ENCODE data around the gene AGFG2. TPM values are rescaled to one million over a fixed set of nuclear protein-coding genes. Genes with fewer than 3 reads are reported as not detected.

The AGFG2 gene
- total and polyA plus RNA-seq, 2 of the 13 experiments (the other 11 are each of a cell fraction or from before 2014, with no cell fraction given): 125 to 132 TPM

DNA sequence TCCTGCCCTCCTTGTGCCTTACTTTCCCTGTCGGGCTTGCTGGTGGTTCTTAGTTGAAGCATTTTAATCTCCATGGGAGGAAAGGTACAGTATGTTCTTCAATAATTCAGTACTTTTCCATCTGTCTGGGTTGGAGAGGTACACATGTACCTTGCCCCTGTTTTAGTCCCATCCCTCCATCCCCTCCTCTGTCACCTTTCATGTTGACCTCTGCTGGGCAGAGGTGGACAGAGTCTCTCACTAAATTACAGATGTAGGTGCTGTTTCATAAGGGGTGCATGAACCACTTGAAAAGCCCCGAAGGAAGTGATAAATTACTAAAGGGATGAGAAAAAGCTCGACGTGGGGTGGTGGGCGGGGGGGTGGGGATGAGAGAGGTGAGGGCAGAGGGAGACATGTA lies 5.4 kb downstream of the AGFG2 start (continued):
- TF ChIP-seq, protein P1, sequence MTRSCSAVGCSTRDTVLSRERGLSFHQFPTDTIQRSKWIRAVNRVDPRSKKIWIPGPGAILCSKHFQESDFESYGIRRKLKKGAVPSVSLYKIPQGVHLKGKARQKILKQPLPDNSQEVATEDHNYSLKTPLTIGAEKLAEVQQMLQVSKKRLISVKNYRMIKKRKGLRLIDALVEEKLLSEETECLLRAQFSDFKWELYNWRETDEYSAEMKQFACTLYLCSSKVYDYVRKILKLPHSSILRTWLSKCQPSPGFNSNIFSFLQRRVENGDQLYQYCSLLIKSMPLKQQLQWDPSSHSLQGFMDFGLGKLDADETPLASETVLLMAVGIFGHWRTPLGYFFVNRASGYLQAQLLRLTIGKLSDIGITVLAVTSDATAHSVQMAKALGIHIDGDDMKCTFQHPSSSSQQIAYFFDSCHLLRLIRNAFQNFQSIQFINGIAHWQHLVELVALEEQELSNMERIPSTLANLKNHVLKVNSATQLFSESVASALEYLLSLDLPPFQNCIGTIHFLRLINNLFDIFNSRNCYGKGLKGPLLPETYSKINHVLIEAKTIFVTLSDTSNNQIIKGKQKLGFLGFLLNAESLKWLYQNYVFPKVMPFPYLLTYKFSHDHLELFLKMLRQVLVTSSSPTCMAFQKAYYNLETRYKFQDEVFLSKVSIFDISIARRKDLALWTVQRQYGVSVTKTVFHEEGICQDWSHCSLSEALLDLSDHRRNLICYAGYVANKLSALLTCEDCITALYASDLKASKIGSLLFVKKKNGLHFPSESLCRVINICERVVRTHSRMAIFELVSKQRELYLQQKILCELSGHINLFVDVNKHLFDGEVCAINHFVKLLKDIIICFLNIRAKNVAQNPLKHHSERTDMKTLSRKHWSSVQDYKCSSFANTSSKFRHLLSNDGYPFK (CRISPR knock-in tag; IDR thresholded peaks at IDR 0.05; ENCODE audit: borderline replicate concordance): no peak
- TF ChIP-seq RAD51 (IDR thresholded peaks at IDR 0.05; ENCODE audit: borderline replicate concordance) (no peak), ETV6 (CRISPR knock-in tag; conservative IDR thresholded peaks at IDR 0.05) (no peak), ZNF362 (CRISPR knock-in tag; IDR thresholded peaks at IDR 0.05; ENCODE audit: borderline replicate concordance) (no peak), XRCC5 (optimal IDR thresholded peaks at IDR 0.05; ENCODE audit: low read length) (no peak), KMT2B (CRISPR knock-in tag; IDR thresholded peaks at IDR 0.05) (no peak), RFX3 (CRISPR knock-in tag; IDR thresholded peaks at IDR 0.05) (no peak), ZFY (CRISPR knock-in tag; IDR thresholded peaks at IDR 0.05) (no peak), ZBTB1 (CRISPR knock-in tag; IDR thresholded peaks at IDR 0.05; ENCODE audit: borderline replicate concordance) (no peak), PCBP1 (IDR thresholded peaks at IDR 0.05; ENCODE audit: borderline replicate concordance, low read depth, low read length) (no peak), CREB1 (IDR thresholded peaks at IDR 0.05) (no peak), CREB1 (CRISPR knock-in tag; IDR thresholded peaks at IDR 0.05) (no peak), HDAC1 (CRISPR knock-in tag; IDR thresholded peaks at IDR 0.05) (no peak), ATF5 (CRISPR knock-in tag; IDR thresholded peaks at IDR 0.05; ENCODE audit: low read depth) (no peak), KLF15 (CRISPR knock-in tag; IDR thresholded peaks at IDR 0.05; ENCODE audit: borderline replicate concordance) (no peak), ZNF782 (CRISPR knock-in tag; IDR thresholded peaks at IDR 0.05; ENCODE audit: borderline replicate concordance) (no peak), MAFG (CRISPR knock-in tag; IDR thresholded peaks at IDR 0.05) (no peak), ZBTB21 (CRISPR knock-in tag; IDR thresholded peaks at IDR 0.05) (no peak), ZNF30 (CRISPR knock-in tag; IDR thresholded peaks at IDR 0.05) (no peak), ZSCAN20 (CRISPR knock-in tag; IDR thresholded peaks at IDR 0.05; ENCODE audit: borderline replicate concordance) (no peak), ZNF572 (CRISPR knock-in tag; IDR thresholded peaks at IDR 0.05) (no peak), ZNF615 (CRISPR knock-in tag; IDR thresholded peaks at IDR 0.05; ENCODE audit: borderline replicate concordance) (no peak), ZNF546 (CRISPR knock-in tag; conservative IDR thresholded peaks at IDR 0.05) (no peak), ZFYVE20 (CRISPR knock-in tag; IDR thresholded peaks at IDR 0.05; ENCODE audit: borderline replicate concordance, low read depth) (no peak), KLF6 (CRISPR knock-in tag; IDR thresholded peaks at IDR 0.05) (no peak), ZNF510 (CRISPR knock-in tag; IDR thresholded peaks at IDR 0.05; ENCODE audit: low read depth) (no peak), CBFB (CRISPR knock-in tag; IDR thresholded peaks at IDR 0.05) (no peak)
- TF ChIP-seq, protein P2, sequence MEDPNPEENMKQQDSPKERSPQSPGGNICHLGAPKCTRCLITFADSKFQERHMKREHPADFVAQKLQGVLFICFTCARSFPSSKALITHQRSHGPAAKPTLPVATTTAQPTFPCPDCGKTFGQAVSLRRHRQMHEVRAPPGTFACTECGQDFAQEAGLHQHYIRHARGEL (CRISPR knock-in tag; IDR thresholded peaks at IDR 0.05): no peak
